WTC11 (cell line): Measurements from ENCODE around the gene TXNRD2.

Experiments
- ATF6 ChIP-seq: sonication (generic); formaldehyde crosslinking; IDR thresholded peaks from 2 replicates; pipeline ENCODE4 v1.8.1; 2023; ENCODE audit warnings: mild to moderate bottlenecking, missing genetic modification reagents
- CTCF ChIP-seq: fragments of 200-600 bp; IDR thresholded peaks from 2 replicates; pipeline ENCODE4 v1.8.0; 2022; ENCODE audit warnings: antibody characterized with exemption
- E2F4 ChIP-seq: sonication (generic); formaldehyde crosslinking; IDR thresholded peaks from 2 replicates; pipeline ENCODE4 v1.8.1; 2022; ENCODE audit warnings: low read depth, mild to moderate bottlenecking, moderate library complexity, missing genetic modification reagents, borderline replicate concordance
- ELF4 ChIP-seq: sonication (generic); formaldehyde crosslinking; IDR thresholded peaks from 2 replicates; pipeline ENCODE4 v1.8.1; 2022; ENCODE audit warnings: low read depth, mild to moderate bottlenecking, moderate library complexity, missing genetic modification reagents
- EMX1 ChIP-seq: fragments of 250-450 bp; sonication (Bioruptor Pico); IDR thresholded peaks from 2 replicates; pipeline ENCODE4 v1.8.0; 2021; ENCODE audit warnings: mild to moderate bottlenecking
- ESRRA ChIP-seq: sonication (generic); formaldehyde crosslinking; IDR thresholded peaks from 2 replicates; pipeline ENCODE4 v1.8.1; 2022; ENCODE audit warnings: mild to moderate bottlenecking, missing genetic modification reagents, borderline replicate concordance
- JUN ChIP-seq: sonication (generic); formaldehyde crosslinking; IDR thresholded peaks from 2 replicates; pipeline ENCODE4 v1.8.0; 2023; ENCODE audit warnings: mild to moderate bottlenecking, missing genetic modification reagents
- NR2C2 ChIP-seq: sonication (generic); formaldehyde crosslinking; IDR thresholded peaks from 2 replicates; pipeline ENCODE4 v1.8.0; 2022; ENCODE audit warnings: mild to moderate bottlenecking, missing genetic modification reagents
- SP1 ChIP-seq: sonication (generic); formaldehyde crosslinking; conservative IDR thresholded peaks from 2 replicates; pipeline ENCODE4 v1.8.1; 2022; ENCODE audit warnings: missing genetic modification reagents
- TEAD1 ChIP-seq: sonication (generic); formaldehyde crosslinking; IDR thresholded peaks from 2 replicates; pipeline ENCODE4 v1.8.0; 2022; ENCODE audit warnings: mild to moderate bottlenecking, missing genetic modification reagents
- ZBTB21 ChIP-seq: sonication (generic); formaldehyde crosslinking; IDR thresholded peaks from 2 replicates; pipeline ENCODE4 v1.8.1; 2023; ENCODE audit warnings: mild to moderate bottlenecking, missing genetic modification reagents, borderline replicate concordance
- ZSCAN18 ChIP-seq: fragments of 250-450 bp; sonication (Bioruptor Pico); IDR thresholded peaks from 2 replicates; pipeline ENCODE4 v2.1.2; 2022; ENCODE audit warnings: mild to moderate bottlenecking, moderate library complexity

- TF ChIP-seq CTCF (no peak), ZBTB21 (CRISPR knock-in tag) (no peak), SP1 (CRISPR knock-in tag) (no peak), JUN (no peak), E2F4 (CRISPR knock-in tag) (no peak), ZSCAN18 (CRISPR knock-in tag) (no peak), NR2C2 (CRISPR knock-in tag) (no peak), EMX1 (no peak), TEAD1 (no peak), ATF6 (no peak), ELF4 (CRISPR knock-in tag) (no peak), ESRRA (CRISPR knock-in tag) (no peak)
Observed at GRCh38 chr22:19868773-19869471, 72.7 kb downstream of the TXNRD2 start.
